ENCODE results near the gene OPCML.

DNA sequence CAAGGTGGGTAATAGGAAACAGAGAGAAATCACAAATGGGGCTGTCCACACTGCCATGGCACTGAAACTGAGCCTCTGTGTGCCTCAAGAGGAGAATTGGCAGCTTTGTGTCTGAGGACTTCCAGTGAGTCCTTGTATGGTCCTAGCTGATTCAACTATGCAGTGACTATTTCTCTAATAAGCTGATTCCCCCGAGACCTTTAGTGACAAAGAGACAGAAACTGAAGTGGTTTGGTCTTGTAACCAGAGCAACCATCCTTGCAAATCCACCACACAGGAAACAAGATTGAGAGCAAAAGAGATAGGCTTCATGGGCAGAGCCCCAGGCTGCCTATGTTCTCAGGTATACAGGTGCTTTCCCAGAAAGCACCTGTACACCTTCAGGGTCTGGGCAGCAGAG lies 1123.4 kb downstream of the OPCML start:
- TF ChIP-seq REST (IDR thresholded peaks at IDR 0.05; ENCODE audit: insufficient read depth in 1 of 2, low read depth in 2 of 2, low read length in 1 of 2), result no peak
- TF ChIP-seq CTCF (IDR thresholded peaks at IDR 0.05), result no peak
- no peak for TF ChIP-seq POLR2AphosphoS5 (IDR thresholded peaks at IDR 0.05; ENCODE audit: low read depth, low read length)
- TF ChIP-seq SIN3A (IDR thresholded peaks at IDR 0.05; ENCODE audit: borderline replicate concordance, insufficient read depth, low read depth, low read length), result no peak
- no peak for TF ChIP-seq TCF7L2 (IDR thresholded peaks at IDR 0.05; ENCODE audit: low read depth, low read length)
